ENCODE results near the gene MESD. TPM values are rescaled to one million over a fixed set of nuclear protein-coding genes. Genes with fewer than 3 reads are reported as not detected.

The MESD gene
- total RNA-seq, 1 experiment from 2014 or later: 28.2 TPM

DNA sequence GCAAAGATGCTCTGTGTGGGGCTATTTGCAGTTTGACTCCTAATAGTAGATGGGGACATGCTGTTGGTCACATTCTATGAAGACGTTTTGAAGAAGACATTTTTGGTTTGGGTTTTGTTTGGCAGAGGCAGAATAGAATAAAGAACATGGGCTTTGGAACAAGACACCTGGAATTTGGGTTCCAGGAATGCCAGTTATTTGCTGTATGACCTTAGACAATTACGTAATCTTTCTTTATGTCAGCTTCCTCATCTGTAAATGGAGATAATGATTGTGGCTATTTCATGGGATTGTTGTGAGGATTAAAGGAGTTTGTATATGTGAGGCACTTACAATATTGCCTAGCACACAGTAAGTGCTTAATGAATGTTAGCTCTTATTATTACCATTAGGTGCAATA lies 91.6 kb downstream of the MESD start:
- no peaks in the 10 kb centered on the region for H3K36me3 ChIP-seq (ENCODE audit: control insufficient read depth, insufficient read depth, low read length)
- TF ChIP-seq POLR2AphosphoS5 (IDR thresholded peaks at IDR 0.05; ENCODE audit: low read depth, low read length) (no peak), SIN3A (IDR thresholded peaks at IDR 0.05; ENCODE audit: borderline replicate concordance, insufficient read depth, low read depth, low read length) (no peak), TCF7L2 (IDR thresholded peaks at IDR 0.05; ENCODE audit: low read depth, low read length) (no peak)
- TF ChIP-seq, protein P1, sequence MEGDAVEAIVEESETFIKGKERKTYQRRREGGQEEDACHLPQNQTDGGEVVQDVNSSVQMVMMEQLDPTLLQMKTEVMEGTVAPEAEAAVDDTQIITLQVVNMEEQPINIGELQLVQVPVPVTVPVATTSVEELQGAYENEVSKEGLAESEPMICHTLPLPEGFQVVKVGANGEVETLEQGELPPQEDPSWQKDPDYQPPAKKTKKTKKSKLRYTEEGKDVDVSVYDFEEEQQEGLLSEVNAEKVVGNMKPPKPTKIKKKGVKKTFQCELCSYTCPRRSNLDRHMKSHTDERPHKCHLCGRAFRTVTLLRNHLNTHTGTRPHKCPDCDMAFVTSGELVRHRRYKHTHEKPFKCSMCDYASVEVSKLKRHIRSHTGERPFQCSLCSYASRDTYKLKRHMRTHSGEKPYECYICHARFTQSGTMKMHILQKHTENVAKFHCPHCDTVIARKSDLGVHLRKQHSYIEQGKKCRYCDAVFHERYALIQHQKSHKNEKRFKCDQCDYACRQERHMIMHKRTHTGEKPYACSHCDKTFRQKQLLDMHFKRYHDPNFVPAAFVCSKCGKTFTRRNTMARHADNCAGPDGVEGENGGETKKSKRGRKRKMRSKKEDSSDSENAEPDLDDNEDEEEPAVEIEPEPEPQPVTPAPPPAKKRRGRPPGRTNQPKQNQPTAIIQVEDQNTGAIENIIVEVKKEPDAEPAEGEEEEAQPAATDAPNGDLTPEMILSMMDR (IDR thresholded peaks at IDR 0.05): no peak
- TF ChIP-seq, protein P2, sequence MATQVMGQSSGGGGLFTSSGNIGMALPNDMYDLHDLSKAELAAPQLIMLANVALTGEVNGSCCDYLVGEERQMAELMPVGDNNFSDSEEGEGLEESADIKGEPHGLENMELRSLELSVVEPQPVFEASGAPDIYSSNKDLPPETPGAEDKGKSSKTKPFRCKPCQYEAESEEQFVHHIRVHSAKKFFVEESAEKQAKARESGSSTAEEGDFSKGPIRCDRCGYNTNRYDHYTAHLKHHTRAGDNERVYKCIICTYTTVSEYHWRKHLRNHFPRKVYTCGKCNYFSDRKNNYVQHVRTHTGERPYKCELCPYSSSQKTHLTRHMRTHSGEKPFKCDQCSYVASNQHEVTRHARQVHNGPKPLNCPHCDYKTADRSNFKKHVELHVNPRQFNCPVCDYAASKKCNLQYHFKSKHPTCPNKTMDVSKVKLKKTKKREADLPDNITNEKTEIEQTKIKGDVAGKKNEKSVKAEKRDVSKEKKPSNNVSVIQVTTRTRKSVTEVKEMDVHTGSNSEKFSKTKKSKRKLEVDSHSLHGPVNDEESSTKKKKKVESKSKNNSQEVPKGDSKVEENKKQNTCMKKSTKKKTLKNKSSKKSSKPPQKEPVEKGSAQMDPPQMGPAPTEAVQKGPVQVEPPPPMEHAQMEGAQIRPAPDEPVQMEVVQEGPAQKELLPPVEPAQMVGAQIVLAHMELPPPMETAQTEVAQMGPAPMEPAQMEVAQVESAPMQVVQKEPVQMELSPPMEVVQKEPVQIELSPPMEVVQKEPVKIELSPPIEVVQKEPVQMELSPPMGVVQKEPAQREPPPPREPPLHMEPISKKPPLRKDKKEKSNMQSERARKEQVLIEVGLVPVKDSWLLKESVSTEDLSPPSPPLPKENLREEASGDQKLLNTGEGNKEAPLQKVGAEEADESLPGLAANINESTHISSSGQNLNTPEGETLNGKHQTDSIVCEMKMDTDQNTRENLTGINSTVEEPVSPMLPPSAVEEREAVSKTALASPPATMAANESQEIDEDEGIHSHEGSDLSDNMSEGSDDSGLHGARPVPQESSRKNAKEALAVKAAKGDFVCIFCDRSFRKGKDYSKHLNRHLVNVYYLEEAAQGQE (IDR thresholded peaks at IDR 0.05; ENCODE audit: insufficient read depth in 1 of 2, low read depth in 2 of 2, low read length in 1 of 2): no peak

More for the DNA sequence above, 91.6 kb downstream of the MESD start:
- no peak overlapping the region for H3K4me3 ChIP-seq (ENCODE audit: low read depth in 2 of 2, low read length in 2 of 2)
- no peak for ATAC-seq
- no peaks in the 10 kb centered on the region for H3K27me3 ChIP-seq (ENCODE audit: control insufficient read depth, insufficient read depth, low read length)
- H3K4me1 ChIP-seq (ENCODE audit: control insufficient read depth, insufficient read depth, low read length): no peaks in the 10 kb centered on the region
- in situ Hi-C loops (cut with HindIII; ENCODE audit: low pct_unique_long_range_greater_than_20kb, low sequenced_read_pairs) (no loop called here), intact Hi-C loops (cut with micrococcal nuclease; ENCODE audit: unreplicated experiment) (no loop called here)
- ChIA-PET POLR2A (no interaction called here), CTCF (no interaction called here)
- BruUV-seq (replicated peaks): no TSS peak
- no peak for DNase-seq (ENCODE audit: low read depth, low spot score)
- no peaks in the 10 kb centered on the region for H3K9me3 ChIP-seq (ENCODE audit: control insufficient read depth, insufficient read depth, low read depth, low read length)
- no peak overlapping the region for H3K27ac ChIP-seq (ENCODE audit: low read length)

Small RNA genes within 50 kb of the gene (microRNA-seq; reads per million reads assigned to microRNA genes)
- gene MIR4514 (ENCODE audit: unreplicated experiment): not detected

Other genes starting within 250 kb of the MESD start
- gene CEMIP, start 210.4 kb downstream of the MESD start, total RNA-seq (2021; ENCODE audit: unreplicated experiment): 0.46 TPM
- gene TLNRD1, start 11.1 kb upstream of the MESD start, total RNA-seq (2021; ENCODE audit: unreplicated experiment): 24.7 TPM
- 2.7 TPM for gene CFAP161, start 144.5 kb upstream of the MESD start, total RNA-seq (2021; ENCODE audit: unreplicated experiment)
- gene IL16, start 207.1 kb upstream of the MESD start, total RNA-seq (2021; ENCODE audit: unreplicated experiment): 1.0 TPM